NCI-H1048 (cell line): ENCODE results near the gene PNKP.
A peak's percentile ranks its signal among the peaks of the same experiment; 100 is the strongest.

Source experiments
- DNase-seq: peaks from one replicate; lab custom pipeline; 2025; lab: John Stamatoyannopoulos, UW

The PNKP gene

DNA sequence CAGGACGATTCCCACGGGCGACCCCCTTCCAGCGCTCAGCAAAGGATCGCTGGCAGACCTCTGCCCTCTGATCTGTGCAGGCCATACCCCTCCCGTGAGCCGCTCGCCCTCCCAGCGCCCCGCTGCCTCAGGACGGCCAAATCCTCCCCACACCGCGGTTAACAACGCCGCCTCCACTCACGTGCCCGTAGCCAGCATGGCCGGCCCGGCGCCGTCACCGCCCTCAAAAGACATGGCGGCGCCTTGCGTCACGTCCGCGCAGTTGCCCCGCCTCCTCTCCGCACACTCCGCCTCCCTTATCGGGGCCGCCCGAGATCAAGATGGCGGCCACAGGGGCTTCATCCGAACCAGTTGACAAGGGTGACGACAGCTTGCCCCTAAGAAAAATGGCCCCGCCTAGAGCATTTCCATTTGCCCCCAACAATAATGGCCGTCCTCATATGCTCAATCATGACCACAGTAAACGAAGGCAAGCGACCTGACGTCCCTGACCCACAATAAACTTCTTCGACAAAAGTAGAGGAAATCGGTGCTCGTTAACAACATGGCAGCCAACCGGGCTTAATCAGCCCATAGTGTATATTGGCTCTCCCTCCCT lies 9.1 kb upstream of the PNKP start:
- DNase-seq: peak; percentile 95

DNA sequence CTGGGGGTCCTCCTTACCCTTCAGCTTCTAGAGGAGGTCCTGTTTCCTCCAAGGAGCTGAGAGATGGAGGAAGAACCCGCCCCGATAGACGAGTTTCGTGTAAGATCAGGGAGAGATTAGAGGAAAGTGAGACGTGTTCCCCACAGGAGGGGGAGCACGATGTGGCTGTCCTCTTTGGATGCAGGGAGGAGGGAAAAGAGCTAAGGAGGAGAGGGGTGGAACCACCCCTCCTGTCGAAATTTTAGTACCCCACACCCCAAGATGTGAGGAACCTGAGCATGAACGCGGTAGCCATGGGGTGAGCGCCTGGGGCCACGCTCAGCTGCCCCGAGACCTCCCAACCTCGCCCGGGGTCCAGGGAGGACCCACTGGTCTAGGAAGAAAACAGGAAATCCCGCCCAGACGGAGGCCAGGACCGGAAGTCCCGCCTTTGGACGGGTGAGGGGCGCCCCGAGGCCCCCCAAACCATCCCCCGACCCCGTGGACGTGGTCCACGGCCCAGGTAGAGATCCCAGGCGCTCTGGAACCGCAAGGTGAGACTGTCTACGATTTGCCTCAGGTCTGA lies 8.6 kb upstream of the PNKP start:
- no peak for DNase-seq

DNA sequence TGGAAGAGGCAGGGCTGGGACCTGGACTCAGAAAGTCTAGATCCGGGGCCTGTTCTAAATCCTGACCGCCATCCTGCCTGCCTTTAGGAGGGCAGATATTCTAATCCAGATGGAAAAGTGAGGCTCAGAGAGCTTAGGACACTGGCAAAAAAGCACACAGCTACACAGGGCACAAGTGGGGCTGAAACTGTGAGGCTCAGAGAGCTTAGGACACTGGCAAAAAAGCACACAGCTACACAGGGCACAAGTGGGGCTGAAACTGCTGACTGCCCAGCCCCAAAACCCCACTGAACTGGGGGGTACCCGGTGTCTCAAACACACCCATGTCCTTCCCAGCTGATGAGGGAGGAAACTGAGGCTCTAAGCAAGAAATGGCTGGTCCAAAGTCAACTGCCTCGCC lies 7.8 kb upstream of the PNKP start:
- DNase-seq: no peak

DNA sequence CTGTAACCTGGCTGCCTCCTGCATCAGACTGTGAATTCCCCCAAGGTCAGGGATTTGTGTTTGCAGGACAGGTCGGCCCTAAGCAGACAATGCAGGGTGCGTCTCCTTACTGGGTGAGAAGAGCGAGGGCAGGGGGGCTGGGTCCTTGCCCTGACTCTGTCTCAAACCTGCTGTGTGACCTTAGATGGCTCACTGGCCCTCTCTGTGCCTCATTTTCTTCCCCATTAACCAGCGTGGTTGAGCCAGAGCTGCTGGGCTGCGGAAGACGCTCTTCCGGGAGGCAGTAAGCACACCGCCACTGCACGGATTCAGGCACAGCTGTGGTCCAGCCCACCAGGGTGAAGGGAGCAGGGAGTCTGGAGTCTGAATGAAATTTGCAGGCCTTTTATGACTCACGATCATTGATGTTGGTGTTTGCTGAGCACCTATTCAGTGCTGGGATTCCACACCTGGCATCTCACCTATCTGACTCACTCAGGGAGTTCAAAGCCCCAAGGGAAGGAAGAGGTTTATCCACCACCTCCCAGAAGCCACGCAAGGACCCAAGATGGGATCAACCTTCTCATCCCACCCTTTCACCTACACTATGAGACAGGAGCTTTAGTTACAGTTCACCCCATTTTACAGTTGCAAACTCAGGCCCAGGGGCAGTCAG lies 7.3 kb upstream of the PNKP start:
- DNase-seq: no peak

DNA sequence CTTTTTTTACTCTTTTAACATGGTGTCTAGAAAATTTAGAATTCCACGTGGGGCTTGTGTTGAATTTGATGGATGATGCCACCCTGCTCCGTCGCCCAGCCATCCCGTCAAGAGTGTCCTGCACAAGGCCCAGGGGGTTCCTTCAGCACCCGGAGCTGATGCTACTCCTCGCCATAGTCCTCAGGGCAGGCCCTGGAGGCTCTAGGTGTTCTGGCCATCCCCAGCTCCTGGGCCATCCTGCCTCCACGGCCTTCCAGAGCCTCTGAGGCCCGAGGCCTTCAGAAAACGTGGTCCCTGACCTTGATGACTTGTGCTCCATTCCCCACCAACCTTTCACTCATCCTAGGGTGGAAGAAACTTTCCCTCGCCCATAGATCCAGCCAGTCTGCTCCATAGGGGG lies 6.5 kb upstream of the PNKP start:
- DNase-seq: no peak

DNA sequence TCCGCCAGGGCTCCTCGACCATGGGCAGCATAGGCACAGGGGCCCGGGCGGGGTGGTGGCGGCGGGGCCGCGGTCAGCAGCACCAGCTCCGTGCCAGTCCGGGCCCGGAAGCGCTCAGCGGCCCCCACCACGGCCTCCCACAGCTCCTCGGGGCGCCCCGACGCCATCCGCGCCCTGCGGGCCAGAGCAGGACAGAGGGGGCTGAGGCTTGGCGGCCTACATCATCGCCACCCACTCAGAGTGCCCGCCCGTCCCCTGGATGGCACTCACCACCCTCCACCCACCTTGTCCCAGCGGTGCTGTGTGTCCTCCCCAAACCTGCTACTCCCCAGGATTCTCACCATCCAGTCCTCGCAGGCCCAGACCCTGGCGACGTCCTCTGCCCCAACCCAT lies 5.7 kb upstream of the PNKP start:
- no peak for DNase-seq

DNA sequence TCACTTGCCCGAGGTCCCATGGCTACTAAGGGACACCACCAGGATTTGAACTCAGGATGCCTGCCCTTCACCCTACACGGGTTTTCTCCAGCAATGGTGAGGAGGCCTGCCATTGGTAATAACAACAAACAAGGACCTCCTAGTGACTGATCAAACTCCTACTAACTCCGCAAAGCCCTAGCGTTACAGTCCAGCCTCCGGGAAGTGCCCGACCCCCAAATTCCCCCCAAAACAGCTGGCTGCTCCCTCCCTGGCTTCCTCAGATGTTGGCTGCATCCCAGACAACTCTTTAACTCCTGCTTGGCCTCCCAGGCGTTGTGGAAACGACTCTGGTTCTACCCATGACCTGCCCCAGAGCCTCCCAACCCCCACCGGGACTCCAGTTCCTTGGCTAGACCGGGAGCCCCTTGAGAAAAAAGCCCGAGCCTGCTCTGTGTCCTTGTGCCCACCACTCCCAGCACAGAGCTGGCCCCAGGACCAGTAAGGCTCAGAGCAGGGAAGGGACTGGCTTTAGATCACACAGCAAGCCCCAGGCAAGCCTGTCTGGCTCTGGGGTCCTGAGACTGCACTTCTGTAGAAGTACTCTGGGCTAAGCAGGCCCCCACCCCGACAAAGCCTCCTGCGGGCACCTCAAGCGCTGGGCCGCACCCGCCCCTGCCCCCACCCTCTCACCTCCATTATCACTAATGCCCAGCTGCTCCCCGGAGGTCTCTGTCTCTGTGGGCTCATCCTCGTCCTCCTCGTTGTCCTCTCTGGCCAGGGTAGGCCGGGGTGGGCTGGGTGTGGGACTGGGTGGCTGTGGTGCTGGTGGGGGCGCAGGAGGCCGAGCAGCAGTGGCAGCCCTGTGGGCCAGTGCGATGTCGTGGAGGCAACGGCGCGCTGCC lies 5.1 kb upstream of the PNKP start:
- DNase-seq: no peak

DNA sequence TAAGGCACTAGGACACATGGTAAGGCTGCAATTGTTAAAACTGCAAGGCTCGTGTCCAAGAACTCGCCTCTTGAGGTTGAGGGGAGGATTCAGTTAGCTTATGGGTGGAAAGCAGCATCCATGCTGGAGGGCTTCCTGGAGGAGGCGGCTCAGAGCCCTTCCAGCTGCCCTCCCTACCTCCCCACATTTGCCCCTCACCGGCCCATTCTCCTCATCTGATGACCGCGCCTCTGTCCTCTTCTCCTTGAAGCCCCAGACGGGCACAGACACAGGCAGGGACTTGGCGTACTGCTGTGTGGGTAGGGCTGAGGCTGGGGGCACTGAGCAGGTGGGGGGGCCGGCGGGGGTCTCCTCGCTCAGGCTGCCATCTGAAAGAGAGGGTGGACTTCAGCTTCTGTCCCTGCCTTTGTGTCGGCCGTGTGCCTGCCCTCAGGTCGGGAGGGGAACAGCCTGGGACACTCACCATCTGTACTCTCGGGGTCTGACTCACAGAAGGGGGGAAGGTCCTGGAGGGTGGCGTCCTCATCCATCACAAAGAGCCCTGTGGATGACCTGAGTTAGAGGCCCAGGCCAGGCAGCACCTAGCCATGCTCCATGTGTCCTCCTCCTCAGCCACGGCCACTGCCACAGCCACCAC lies 4.1 kb upstream of the PNKP start:
- no peak for DNase-seq

DNA sequence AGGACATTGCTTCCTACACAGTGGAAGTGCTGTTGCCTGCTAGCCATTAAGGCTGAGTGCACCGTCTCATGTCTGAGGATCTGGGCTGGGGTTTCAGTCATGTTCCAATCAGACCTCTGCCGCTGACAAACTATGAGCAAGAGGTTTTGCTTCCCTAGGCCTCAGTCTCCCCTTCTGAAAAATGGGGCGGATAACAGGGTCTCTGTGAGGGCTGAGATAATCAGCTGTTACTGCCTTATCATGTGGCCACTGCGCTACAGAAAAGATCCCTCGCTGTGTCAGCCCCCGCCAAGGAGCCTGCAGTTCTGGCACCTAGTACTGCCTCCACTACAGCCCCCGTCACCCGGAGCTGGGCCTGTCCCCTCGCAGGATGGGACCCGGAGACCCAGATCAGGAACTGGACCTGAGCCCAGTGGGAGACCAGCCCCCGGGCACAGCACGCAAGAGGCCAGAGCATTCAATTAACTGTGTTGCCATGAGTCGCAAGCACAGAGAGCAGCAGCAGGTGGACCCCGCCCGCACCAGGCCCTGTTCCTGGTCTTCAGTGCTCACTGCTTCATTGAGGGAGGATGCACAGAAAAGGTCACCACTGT lies 3.0 kb upstream of the PNKP start:
- no peak for DNase-seq

DNA sequence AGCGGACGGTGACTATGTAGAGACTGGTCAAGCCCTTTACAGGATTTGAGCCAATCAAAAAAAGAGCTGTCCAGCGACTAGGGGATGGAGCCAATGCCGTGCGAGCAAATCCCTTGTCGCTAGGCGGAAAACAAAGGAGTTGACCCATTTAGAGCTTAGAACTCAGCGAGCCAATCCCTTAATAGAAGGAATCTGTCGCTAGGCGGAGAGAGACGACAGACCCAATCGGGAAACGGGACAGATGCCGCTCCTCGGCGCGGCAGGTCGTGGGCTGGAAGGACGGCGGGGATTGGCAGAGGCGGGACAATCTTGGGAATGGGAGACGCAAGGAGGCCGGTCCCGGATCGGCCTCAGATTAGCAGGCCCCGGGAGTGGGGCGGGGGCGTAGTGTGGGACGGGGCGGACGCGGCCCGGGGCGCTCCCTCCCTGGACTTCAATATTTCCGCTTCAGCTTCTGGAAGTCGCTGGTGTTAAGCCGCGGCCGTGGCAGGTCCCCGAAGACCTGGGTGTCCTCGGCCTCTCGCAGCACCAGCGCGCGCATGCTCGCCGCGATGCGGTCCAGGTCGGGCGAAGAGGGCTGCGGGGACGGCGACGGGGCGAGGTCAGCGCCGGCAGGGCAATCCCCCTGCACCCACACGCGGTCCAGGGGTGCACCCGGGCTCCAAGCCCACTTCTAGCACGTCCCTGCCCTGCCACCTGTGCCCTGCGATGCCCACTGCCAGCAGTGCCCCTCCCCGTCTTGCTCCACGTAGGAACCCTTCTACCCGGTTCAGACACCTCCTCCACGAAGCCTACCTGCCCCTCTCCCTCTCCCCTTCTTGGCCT lies 2.3 kb upstream of the PNKP start:
- peak; percentile 97 for DNase-seq

DNA sequence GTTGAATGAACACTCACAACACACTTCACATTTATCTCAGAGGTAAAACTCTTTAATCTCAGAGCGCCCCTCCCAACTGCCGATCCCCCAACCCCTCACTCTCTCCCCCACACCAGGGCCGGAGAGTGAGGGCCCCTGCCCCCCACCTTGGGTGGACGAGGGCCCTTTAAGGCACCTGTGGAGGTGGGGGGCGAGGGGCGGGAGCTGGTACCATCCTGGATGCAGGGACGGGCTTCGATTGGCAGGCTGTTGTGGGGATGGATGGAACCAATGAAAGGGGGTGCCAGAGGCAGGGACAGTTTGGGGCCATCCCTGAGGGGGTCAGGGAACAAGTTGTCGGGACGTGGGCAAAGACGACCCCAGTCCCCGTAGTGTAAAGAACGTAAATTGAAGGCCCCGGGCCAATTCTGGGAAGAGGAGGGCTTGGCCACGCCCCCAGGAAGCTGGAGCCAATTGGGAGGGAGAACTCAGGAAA lies 1.7 kb upstream of the PNKP start:
- no peak for DNase-seq

DNA sequence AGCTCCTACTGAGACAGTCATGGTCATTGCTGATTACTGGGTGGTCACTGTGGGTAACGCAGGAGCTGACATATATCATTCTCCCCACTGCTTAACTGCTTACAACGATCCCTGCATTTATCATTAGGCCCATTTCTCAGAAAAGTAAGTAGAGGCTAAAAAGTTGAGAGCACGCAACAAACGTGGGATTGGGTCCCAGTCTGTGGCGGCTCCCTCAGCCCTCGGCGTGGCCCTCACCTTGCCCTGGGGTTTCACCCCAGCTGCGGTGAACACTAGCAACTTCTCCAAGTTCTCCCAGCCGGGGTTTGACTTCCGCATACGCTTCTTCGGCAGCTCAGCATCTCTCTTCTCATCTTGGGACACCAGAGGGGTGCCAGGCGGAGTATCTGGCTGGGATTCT lies 2.5 kb downstream of the PNKP start:
- DNase-seq: no peak

DNA sequence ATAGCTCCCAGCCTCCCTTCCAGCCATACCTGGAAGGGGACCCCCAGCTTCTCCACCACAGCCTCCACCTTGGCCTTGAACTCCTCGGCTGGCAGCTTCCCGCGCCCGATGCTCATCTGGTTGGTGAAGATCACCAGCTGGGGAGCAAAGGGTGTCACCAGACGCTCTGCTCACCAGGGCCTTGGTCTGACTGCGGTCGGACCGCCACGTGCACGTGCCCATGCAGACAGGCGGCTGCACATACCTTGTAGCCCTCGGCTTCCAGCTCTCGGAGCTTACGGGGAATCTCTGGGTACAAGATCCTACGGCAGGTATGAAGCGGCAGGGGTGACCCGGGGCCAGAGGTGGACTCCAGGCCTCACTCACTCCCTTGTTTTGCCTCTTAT lies 3.4 kb downstream of the PNKP start:
- no peak for DNase-seq

DNA sequence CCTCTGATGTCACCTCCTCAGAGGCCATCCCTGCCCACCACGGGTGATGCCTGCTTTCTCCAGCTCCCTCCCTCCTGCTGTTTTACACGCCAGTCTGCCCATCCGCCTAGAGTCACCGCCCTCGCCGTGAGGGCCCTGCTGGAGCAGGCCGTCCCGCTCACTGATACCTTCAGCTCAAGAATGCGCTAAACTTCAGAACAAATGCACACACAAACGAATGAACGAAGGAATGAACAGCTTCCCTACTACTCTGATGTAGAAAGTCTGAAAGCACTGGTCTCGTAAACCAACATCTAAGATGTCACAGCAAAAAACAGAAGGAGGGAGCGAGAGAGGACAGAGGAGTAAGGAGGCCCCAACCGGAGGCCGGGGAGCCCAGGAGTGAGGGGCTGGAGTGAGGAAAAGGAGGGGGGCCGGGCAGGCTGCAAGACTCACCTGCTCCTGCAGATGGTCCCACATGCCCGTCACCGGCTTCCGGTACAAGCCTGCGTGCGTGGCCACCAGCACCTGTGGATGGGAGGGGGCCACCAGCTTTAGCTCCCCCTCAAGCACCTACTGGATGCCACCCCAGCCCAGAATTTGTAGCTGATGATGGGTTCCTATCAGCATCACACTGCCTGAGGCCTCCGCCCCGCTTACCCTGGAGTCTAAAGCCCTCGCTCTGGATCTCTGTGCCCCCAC lies 4.0 kb downstream of the PNKP start:
- DNase-seq: no peak

DNA sequence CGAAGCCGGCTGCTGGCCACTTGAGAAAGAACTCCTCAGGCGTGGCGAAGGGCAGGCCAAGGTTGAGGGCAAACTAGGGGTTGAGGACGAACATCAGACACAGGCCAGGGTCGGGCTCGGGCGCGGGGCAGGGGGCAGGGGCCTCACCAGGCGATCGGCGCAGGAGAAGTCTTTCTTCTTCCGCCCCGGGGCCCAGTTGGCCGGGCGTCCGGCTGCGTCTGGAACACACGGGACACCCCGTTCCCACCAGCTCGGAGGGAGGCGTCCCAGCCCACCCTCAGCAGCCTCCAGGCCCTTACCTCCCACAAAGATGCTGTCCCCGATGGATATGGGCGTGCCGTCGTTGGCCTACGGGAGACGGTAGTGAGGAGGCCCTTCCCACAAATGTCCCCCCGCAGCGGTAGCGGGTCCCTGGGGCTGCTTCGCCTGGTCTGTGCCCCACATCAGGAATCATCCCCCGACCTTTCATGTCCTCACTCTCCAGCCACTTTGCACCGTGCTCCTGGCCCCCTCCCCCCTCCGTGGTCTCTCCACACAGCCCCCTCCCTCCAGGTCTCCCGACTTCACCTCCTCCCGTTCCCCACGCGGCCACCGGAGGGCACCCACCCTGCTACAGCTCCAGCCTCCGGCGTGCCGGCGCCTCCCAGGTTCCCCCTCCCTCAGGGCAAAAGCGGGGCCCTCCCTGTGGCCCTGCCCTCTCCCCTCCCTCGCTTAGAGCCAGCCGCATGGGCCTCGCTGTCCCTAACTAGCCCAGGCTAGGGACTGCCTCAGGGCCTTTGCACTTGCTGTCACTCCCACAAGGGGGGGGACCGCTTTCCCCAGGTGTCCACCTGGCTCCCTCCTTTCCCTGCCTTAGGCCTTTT lies 4.8 kb downstream of the PNKP start:
- DNase-seq: no peak

DNA sequence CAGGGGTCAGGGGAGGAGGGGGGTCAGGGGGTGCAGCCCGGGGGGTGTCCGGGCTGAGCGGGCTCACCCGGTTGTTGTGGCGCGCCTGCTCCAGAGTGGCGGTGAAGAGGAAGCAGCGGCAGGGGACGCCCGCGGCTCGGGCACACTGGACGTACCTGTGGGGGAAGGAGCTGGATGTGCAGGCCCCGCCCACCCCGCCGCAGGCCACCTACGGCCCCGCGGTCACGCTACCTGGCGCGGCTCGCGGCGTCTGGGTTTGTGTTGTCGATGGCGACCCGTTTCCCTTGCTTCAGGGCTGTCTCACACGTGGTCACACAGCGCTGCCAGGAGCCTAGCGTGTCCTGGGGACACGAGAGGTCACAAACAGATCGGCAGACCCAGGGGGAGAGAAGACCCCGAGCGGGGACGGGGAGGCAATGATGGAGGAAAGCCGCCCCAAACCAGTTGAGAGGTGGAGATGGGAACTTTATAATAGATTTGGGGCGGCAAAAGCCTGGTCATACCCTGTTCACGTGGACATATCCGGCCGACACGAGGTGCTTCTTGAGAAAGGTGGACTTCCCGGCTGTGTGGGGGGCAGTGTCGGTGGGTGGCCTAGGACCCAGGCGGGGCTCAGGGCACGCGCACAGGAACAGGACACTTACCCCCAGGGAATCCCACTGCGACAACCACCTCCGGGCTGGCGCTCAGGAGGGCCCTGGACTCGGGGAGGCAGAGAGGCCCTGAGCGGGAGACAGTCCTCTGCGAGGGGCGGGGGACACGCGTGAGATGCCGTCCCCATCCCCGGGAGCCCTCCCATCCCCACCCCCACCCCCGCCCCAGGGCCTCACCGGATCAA lies 5.6 kb downstream of the PNKP start:
- no peak for DNase-seq

DNA sequence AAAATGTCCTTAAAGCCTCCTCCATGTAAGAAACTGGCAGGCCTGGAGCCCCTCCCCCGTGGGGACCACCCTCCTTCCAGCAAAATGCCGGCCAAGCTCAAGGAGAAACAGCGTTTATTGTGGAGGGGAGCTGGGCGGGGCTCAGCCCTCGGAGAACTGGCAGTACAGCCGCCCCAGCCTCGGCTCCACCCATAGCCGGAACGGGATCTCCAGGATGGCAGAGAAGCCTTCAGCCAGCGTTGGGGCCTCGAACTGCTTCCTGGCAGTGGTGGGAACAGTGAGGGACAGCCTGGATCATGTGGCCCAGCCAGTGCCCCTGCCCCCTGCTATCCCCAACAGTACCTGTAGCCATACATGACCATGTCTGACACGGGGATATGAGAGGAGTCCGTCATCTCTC lies 6.3 kb downstream of the PNKP start:
- no peak for DNase-seq

DNA sequence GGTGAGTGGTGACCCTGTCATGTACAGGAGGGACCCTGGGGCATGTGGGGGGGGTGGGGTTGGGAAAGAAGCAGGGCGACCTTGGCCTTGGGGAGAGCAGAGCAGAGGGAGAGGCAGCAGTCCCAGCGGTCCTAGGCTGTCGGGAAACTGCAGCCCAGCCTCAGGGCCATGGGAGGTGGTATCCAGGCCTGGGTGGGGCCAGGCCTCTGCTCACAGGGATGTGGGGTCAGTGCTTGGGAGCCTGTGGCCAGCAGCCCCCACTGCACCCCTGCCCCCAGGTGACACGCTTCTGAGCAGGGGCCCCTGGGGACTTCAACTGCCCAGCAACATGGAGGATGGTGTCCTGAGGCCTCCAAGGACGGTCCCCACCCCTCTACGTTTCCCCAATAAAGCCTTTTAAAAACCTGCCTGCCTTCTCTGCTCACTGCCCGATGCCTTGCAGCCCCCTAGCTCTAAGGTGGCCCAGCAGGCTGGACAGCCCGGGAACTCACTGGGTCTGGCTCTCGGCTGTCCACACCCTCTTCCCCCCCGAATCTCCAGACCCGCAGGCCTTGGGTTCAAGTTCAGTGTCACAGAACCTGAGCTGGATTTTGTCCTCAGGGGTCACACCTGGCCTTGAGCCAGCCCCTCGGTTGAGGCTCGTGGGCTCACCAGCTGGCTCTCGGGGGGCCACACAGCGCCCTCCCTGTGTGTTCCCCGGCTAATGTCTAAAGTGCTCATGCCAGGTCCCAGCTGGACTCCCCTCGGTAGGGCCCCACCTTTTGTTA lies 6.9 kb downstream of the PNKP start:
- DNase-seq: no peak
